PC-9 (cell line): Measurements from ENCODE around the gene NEUROG1. TPM values are rescaled to one million over a fixed set of nuclear protein-coding genes. Genes with fewer than 3 reads are reported as not detected.
A peak's percentile ranks its signal among the peaks of the same experiment; 100 is the strongest.

Experiments used
- BruUV-seq: library from RNA; stranded (reverse); fragments of 400-500 nt; replicated peaks from 2 replicates; lab custom pipeline; 2021; lab: Mats Ljungman, UMichigan
- CTCF ChIA-PET: fragments of 300-600 bp; sonication (Branson Sonifier 250); formaldehyde crosslinking; loops from one replicate; lab custom pipeline; 2022; ENCODE audit warnings: antibody characterized with exemption; lab: Charles Lee
- POLR2A ChIA-PET: fragments of 300-600 bp; sonication (Branson Sonifier 250); formaldehyde crosslinking; loops from one replicate; lab custom pipeline; 2022; ENCODE audit warnings: antibody characterized with exemption; ENCODE audit not compliant: unreplicated experiment; lab: Charles Lee
- DNase-seq, 2 experiments: peaks; one replicate each; pipeline versions ENCODE4 v3.0.0 to v3.0.0-alpha.2; 2015 to 2022; ENCODE audit warnings: mixed read lengths in 1 of 2
- H2AFZ ChIP-seq: fragments of 200-600 bp; sonication (generic); 2 replicates; pipeline ENCODE4 v1.8.1; 2017; ENCODE audit warnings: antibody characterized with exemption
- H3F3A ChIP-seq: fragments of 200-600 bp; sonication (generic); 2 replicates; pipeline ENCODE4 v1.8.1; 2017; ENCODE audit warnings: antibody characterized with exemption, mild to moderate bottlenecking, low read depth; ENCODE audit not compliant: insufficient read depth
- H3K27ac ChIP-seq: fragments of 200-600 bp; sonication (generic); 2 replicates; pipeline ENCODE4 v1.6.1; 2016; ENCODE audit warnings: mixed run types
- H3K27me3 ChIP-seq: fragments of 200-600 bp; sonication (generic); 2 replicates; pipeline ENCODE4 v1.6.1; 2016; ENCODE audit warnings: low read depth, mixed run types; ENCODE audit not compliant: insufficient read depth
- H3K36me3 ChIP-seq: fragments of 200-600 bp; sonication (generic); 2 replicates; pipeline ENCODE4 v1.6.1; 2016; ENCODE audit warnings: low read depth, mixed run types
- H3K4me1 ChIP-seq: fragments of 200-600 bp; sonication (generic); replicated peaks from 2 replicates; pipeline ENCODE4 v1.6.1; 2016; ENCODE audit warnings: mixed run types; ENCODE audit not compliant: insufficient read depth
- H3K4me2 ChIP-seq: fragments of 200-600 bp; sonication (generic); 2 replicates; pipeline ENCODE4 v1.6.1; 2017; ENCODE audit warnings: mixed run types
- H3K4me3 ChIP-seq: fragments of 200-600 bp; sonication (generic); 2 replicates; pipeline ENCODE4 v1.6.1; 2016; ENCODE audit warnings: mixed run types
- H3K79me2 ChIP-seq: fragments of 200-600 bp; sonication (generic); 2 replicates; pipeline ENCODE4 v1.6.1; 2017; ENCODE audit warnings: low read depth, mixed run types
- H3K9me2 ChIP-seq: fragments of 200-600 bp; sonication (generic); 2 replicates; pipeline ENCODE4 v1.8.1; 2017; ENCODE audit warnings: mild to moderate bottlenecking; ENCODE audit not compliant: insufficient read depth
- H3K9me3 ChIP-seq: fragments of 200-600 bp; sonication (generic); 2 replicates; pipeline ENCODE4 v1.8.1; 2016; ENCODE audit warnings: low read depth; ENCODE audit not compliant: insufficient read depth
- H4K20me1 ChIP-seq: fragments of 200-600 bp; sonication (generic); 2 replicates; pipeline ENCODE4 v1.8.1; 2017; ENCODE audit not compliant: insufficient read depth
- CTCF ChIP-seq: fragments of 200-600 bp; sonication (generic); conservative IDR thresholded peaks from 2 replicates; pipeline ENCODE4 v1.6.1; 2017; ENCODE audit warnings: mixed run types, antibody characterized with exemption, mild to moderate bottlenecking, moderate library complexity
- EZH2 ChIP-seq: fragments of 200-600 bp; sonication (generic); IDR thresholded peaks from 2 replicates; pipeline ENCODE4 v1.8.0; 2017; ENCODE audit warnings: antibody characterized with exemption, low read depth
- intact Hi-C: fragments of 100-400 bp; cut with micrococcal nuclease; formaldehyde crosslinking; loops from one replicate; pipeline ENCODE4 v1.10.0; 2022; ENCODE audit not compliant: unreplicated experiment
- total RNA-seq: library from RNA; stranded (reverse); gene quantifications from 2 replicates; pipeline ENCODE4 v1.2.3, GENCODE V29; 2021

NEUROG1 gene
- total RNA-seq, 1 experiment from 2014 or later: not detected

GRCh38 chr5:135551593-135552447, 16.1 kb upstream of the NEUROG1 start:
- H3K27me3 ChIP-seq: peaks cover 70% of the 10 kb centered on the region
- no peaks in the 10 kb centered on the region for H3K79me2 ChIP-seq
- POLR2A ChIA-PET: interaction anchor here (0.7 kb wide), 1 partner anchor 89 kb away, joined by 3 read pairs; no protein-coding TSS in a partner anchor
- no TSS peak for BruUV-seq
- CTCF ChIA-PET: interaction anchor here (0.8 to 3.4 kb wide), 4 partner anchors 11 to 86 kb away, joined by 3 to 31 read pairs (median 10); no protein-coding TSS in a partner anchor
- TF ChIP-seq EZH2 (no peak), CTCF (peak; percentile 83)
- H4K20me1 ChIP-seq: no peaks in the 10 kb centered on the region
- no peaks in the 10 kb centered on the region for H3K9me3 ChIP-seq
- H3K4me3 ChIP-seq: no peak overlapping the region
- no peaks in the 10 kb centered on the region for H3F3A ChIP-seq
- no peak overlapping the region for H3K4me2 ChIP-seq
- H3K4me1 ChIP-seq: no peaks in the 10 kb centered on the region
- intact Hi-C loops: loop anchor here (1.0 kb wide), 1 partner anchor 86 kb away; no protein-coding TSS in a partner anchor
- H3K36me3 ChIP-seq: no peaks in the 10 kb centered on the region
- peak; percentile 54 to 61 for DNase-seq
- H3K9me2 ChIP-seq: no peaks in the 10 kb centered on the region
- no peak overlapping the region for H2AFZ ChIP-seq
- no peak overlapping the region for H3K27ac ChIP-seq

GRCh38 chr5:135549413-135549812, 13.6 kb upstream of the NEUROG1 start:
- BruUV-seq: no TSS peak
- intact Hi-C loops: no loop called here
- POLR2A ChIA-PET: interaction anchor here (0.7 kb wide), 1 partner anchor 12 kb away, joined by 12 read pairs; no protein-coding TSS in a partner anchor

More at GRCh38 chr5:135549413-135549812, 13.6 kb upstream of the NEUROG1 start:
- DNase-seq: no peak
- no peak overlapping the region for H3K4me3 ChIP-seq
- H3K27me3 ChIP-seq: peaks cover 72% of the 10 kb centered on the region
- TF ChIP-seq EZH2: no peak
- no peak for TF ChIP-seq CTCF
- H3K9me2 ChIP-seq: no peaks in the 10 kb centered on the region
- H3K4me1 ChIP-seq: no peaks in the 10 kb centered on the region
- H3K4me2 ChIP-seq: no peak overlapping the region
- H3F3A ChIP-seq: no peaks in the 10 kb centered on the region
- no peaks in the 10 kb centered on the region for H4K20me1 ChIP-seq
- H3K79me2 ChIP-seq: no peaks in the 10 kb centered on the region
- no peak overlapping the region for H3K27ac ChIP-seq
- H2AFZ ChIP-seq: no peak overlapping the region
- H3K36me3 ChIP-seq: no peaks in the 10 kb centered on the region
- no peaks in the 10 kb centered on the region for H3K9me3 ChIP-seq
- CTCF ChIA-PET: interaction anchor here (0.8 to 2.1 kb wide), 2 partner anchors 83 to 92 kb away, joined by 3 to 10 read pairs; no protein-coding TSS in a partner anchor
